Left lung (tissue), 14 donors: ENCODE measurements around the gene PRAC2. TPM values are rescaled to one million over a fixed set of nuclear protein-coding genes. Genes with fewer than 3 reads are reported as not detected.

Experiments used
- ATAC-seq: fragments of 200-7000 bp; cut with Tn5 transposase; one replicate; pipeline ENCODE4 v1.9.1; 2020; ENCODE audit warnings: moderate library complexity
- DNase-seq, 4 donors: peaks; one replicate each; pipeline ENCODE4 v3.0.0-alpha.2; 2013 to 2020
- H3K27ac ChIP-seq, 2 donors: fragments of 200-600 bp; sonication (generic) in 1 of 2; one replicate each; pipeline versions ENCODE4 v1.5.0 to v1.8.0; 2020 to 2021
- H3K27me3 ChIP-seq, 2 donors: fragments of 200-600 bp; sonication (generic) in 1 of 2; one replicate each; pipeline versions ENCODE4 v1.5.0 to v1.8.0; 2020 to 2021
- H3K36me3 ChIP-seq, 2 donors: fragments of 200-600 bp; sonication (generic) in 1 of 2; one replicate each; pipeline versions ENCODE4 v1.5.0 to v1.8.0; 2020 to 2021
- H3K4me1 ChIP-seq, 2 donors: fragments of 200-600 bp; one replicate each; pipeline ENCODE4 v1.8.0; 2021
- H3K4me3 ChIP-seq, 2 donors: fragments of 200-600 bp; sonication (generic) in 1 of 2; one replicate each; pipeline versions ENCODE4 v1.5.0 to v1.8.0; 2020 to 2021; ENCODE audit warnings: mild to moderate bottlenecking in 1 of 2
- H3K9me3 ChIP-seq, 2 donors: fragments of 200-600 bp; sonication (generic) in 1 of 2; one replicate each; pipeline versions ENCODE4 v1.5.0 to v1.8.0; 2020 to 2021
- intact Hi-C, 2 donors: fragments of 100-400 bp; cut with DNase I; formaldehyde crosslinking; loops; one replicate each; pipeline versions ENCODE4 v1.11.2 to v1.14.2; 2022
- long read RNA-seq, 12 donors: library from polyadenylated mRNA in 2 of 12; unstranded in 2 of 12; transcript quantifications; one replicate each; pipeline ENCODE4 v2.0.0 and lab custom pipeline, GENCODE V29; 2019 to 2026
- polyA plus RNA-seq, 6 donors: library from polyadenylated mRNA; unstranded; fragments of 120-200 nt; gene quantifications; one replicate each; pipeline ENCODE4 v1.2.1, GENCODE V29; 2013; ENCODE audit not compliant: insufficient read length in 6 of 6
- total RNA-seq, 2 donors: library from RNA; stranded (reverse); fragmentation: NEBNext Ultra II Directional; extraction: Animal tissue kit (Norgen Biotek cat#: 25700); gene quantifications; one replicate each; pipeline ENCODE4 v1.2.1, GENCODE V29; 2021
- TF ChIP-seq, protein P1 (sequence below), 2 donors: fragments of 200-600 bp; sonication (generic) in 1 of 2; IDR thresholded peaks; one replicate each; pipeline versions ENCODE4 v1.5.0 to v1.8.0; 2021; ENCODE audit warnings: antibody characterized with exemption in 2 of 2
- donor health status: DM: no; HTN: yes; CAD: no.
- donor health status: DM: no; HTN: no; CAD: no.

Gene PRAC2
- total RNA-seq (not detected), polyA plus RNA-seq (not detected)
- long read RNA-seq, donor 1, result 0 reads
- long read RNA-seq, donor 2, result 0 reads
- long read RNA-seq, donor 3, result 0 reads
- long read RNA-seq, donor 4, result 0 reads
- long read RNA-seq, donor 5, result 0 reads
- long read RNA-seq, donor 6, result 0 reads
- long read RNA-seq, donor 7, result 0 reads
- long read RNA-seq, donor 8, result 0 reads
- long read RNA-seq, donor 9, result 0 reads
- long read RNA-seq, donor 10, result 0 reads
- long read RNA-seq, donor 11, result 0 reads
- long read RNA-seq, donor 12, result 0 reads

- TF ChIP-seq, protein P1, sequence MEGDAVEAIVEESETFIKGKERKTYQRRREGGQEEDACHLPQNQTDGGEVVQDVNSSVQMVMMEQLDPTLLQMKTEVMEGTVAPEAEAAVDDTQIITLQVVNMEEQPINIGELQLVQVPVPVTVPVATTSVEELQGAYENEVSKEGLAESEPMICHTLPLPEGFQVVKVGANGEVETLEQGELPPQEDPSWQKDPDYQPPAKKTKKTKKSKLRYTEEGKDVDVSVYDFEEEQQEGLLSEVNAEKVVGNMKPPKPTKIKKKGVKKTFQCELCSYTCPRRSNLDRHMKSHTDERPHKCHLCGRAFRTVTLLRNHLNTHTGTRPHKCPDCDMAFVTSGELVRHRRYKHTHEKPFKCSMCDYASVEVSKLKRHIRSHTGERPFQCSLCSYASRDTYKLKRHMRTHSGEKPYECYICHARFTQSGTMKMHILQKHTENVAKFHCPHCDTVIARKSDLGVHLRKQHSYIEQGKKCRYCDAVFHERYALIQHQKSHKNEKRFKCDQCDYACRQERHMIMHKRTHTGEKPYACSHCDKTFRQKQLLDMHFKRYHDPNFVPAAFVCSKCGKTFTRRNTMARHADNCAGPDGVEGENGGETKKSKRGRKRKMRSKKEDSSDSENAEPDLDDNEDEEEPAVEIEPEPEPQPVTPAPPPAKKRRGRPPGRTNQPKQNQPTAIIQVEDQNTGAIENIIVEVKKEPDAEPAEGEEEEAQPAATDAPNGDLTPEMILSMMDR (IDR thresholded peaks at IDR 0.05), result no peak
- DNase-seq, result no peak
- intact Hi-C loops, result loop anchor here in 1 of 2 donors (10.0 kb wide), 1 partner anchor 72 kb away; no protein-coding TSS in a partner anchor
- peaks cover 9 to 34% of the 10 kb centered on the region in 2 donors for H3K4me1 ChIP-seq
- no peak within 1 kb of the TSS for H3K4me3 ChIP-seq
- H3K27ac ChIP-seq, result no peak within 1 kb of the TSS
- H3K36me3 ChIP-seq, result no peaks in the 10 kb centered on the region
- H3K27me3 ChIP-seq, result peaks cover 99 to 100% of the 10 kb centered on the region in 2 donors
- ATAC-seq, result no peak
- H3K9me3 ChIP-seq, result no peaks in the 10 kb centered on the region
Observed at GRCh38 chr17:48722915-48723422, at the start of gene PRAC2. TSS of gene PRAC2 (plus strand) at chr17:48723185. CDS start at chr17:48724411, 1,226 bp downstream.

DNA sequence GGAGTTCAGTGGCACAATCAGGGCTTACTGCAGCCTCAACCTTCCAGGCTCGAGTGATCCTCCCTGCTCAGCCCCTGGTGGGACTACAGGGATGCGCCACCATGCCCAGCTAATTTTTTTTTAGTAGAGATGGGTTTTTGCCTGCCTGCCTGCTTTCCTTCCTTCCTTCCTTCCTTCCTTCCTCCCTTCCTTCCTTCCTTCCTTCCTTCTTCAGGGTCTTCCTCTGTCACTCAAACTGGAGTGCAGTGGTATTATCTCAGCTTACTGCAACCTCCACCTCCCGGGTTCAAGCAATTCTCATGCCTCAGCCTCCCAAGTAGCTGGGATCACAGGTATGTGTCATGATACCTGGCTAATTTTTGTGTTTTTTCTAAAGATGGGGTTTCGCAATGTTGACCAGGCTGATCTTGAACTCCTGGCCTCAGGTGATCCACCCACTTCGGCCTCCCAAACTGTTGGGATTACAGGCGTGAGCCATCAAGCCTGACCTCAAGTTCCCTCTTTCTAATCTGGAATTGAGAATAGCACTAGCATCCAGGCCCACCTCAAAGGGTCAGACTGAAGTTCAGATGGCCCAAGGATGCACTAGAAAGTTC, 45.9 kb upstream of the PRAC2 start:
- TF ChIP-seq, protein P1 (IDR thresholded peaks at IDR 0.05), result no peak
- H3K4me3 ChIP-seq, result no peak overlapping the region
- no peak for DNase-seq
- no peaks in the 10 kb centered on the region for H3K9me3 ChIP-seq
- no peak for ATAC-seq
- H3K27me3 ChIP-seq, result peaks cover 13 to 93% of the 10 kb centered on the region in 2 donors
- H3K27ac ChIP-seq, result no peak overlapping the region
- H3K4me1 ChIP-seq, result peaks cover 4 to 6% of the 10 kb centered on the region in 2 donors
- intact Hi-C loops, result loop anchor here in 1 of 2 donors (10.0 kb wide), 1 partner anchor 208 kb away; no protein-coding TSS in a partner anchor
- H3K36me3 ChIP-seq, result no peaks in the 10 kb centered on the region

GRCh38 chr17:48678141-48678971, 44.6 kb upstream of the PRAC2 start:
- ATAC-seq, result peak; percentile 99
- Histone ChIP-seq H3K27me3 (peaks cover 8 to 92% of the 10 kb centered on the region in 2 donors), H3K36me3 (no peaks in the 10 kb centered on the region), H3K4me3 (no peak overlapping the region), H3K9me3 (no peaks in the 10 kb centered on the region), H3K4me1 (peaks cover 4% of the 10 kb centered on the region in 2 donors), H3K27ac (no peak overlapping the region)
- peak; percentile 39 to 89 (median 52) for DNase-seq
- intact Hi-C loops, result loop anchor here in 1 of 2 donors (10.0 kb wide), 1 partner anchor 206 kb away; no protein-coding TSS in a partner anchor
- TF ChIP-seq, protein P1 (IDR thresholded peaks at IDR 0.05), result peak; percentile 90 to 96

DNA sequence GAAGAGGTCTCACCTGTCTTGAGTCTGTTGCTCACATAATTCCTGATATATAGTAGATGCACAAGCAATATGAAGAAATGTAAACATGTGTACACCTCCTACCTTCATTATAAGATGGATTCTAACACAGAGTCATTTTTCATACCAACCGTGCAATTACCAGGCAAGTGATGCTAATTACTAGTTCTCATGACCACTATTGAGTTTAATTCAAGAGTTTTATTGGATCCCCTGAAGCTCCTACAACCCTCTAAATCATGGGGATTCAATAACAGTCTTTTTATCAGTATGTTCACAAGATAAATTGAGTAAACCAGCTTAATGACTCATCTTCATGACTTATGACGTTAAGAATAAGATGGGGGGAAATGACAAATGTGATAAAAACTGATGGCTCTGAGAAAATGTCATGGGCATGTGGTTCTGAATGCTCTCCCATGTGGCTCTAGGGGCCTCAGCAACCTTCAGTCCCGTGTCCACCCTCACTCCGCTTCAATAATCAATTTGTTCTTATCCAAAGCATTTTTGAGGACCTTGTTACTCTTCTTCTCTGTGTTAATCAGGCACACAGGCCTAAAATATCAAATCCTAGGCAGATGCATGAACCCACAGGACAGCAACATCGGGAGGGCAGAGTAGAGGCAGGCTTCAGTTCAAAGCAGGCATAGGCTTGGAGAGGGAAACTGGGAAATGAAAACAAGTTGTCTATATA, 43.4 kb upstream of the PRAC2 start:
- Histone ChIP-seq H3K4me3 (no peak overlapping the region), H3K27me3 (peaks cover 8 to 85% of the 10 kb centered on the region in 2 donors), H3K4me1 (peaks cover 4% of the 10 kb centered on the region in 2 donors), H3K9me3 (no peaks in the 10 kb centered on the region), H3K27ac (no peak overlapping the region), H3K36me3 (no peaks in the 10 kb centered on the region)
- intact Hi-C loops, result loop anchor here in 1 of 2 donors (10.0 kb wide), 1 partner anchor 205 kb away; no protein-coding TSS in a partner anchor
- TF ChIP-seq, protein P1 (IDR thresholded peaks at IDR 0.05), result no peak
- ATAC-seq (no peak), DNase-seq (no peak)
